A549 (cell line): Measurements from ENCODE around the gene SRGAP1.

ENCODE experiments used
- BHLHE40 ChIP-seq: IDR thresholded peaks from 2 replicates; pipeline ENCODE4 v1.6.1; 2012; ENCODE audit warnings: low read depth, low read length, inconsistent platforms
- CHD2 ChIP-seq: fragments of 150-350 bp; IDR thresholded peaks from 2 replicates; pipeline ENCODE4 v1.6.1; 2014; ENCODE audit warnings: low read length; ENCODE audit not compliant: partially characterized antibody
- EP300 ChIP-seq, 2 experiments: fragments of >200 bp; sonication (Bioruptor Twin); formaldehyde crosslinking; IDR thresholded peaks; 2 replicates in 1 of 2; 3 replicates in 1 of 2; pipeline ENCODE4 v1.6.1; 2016 to 2017
- ESRRA ChIP-seq: fragments of 150-350 bp; IDR thresholded peaks from 2 replicates; pipeline ENCODE4 v1.6.1; 2014; ENCODE audit warnings: mild to moderate bottlenecking, low read length, borderline replicate concordance
- HOXA7 ChIP-seq: fragments of 250-450 bp; sonication (Bioruptor Pico); IDR thresholded peaks from 2 replicates; pipeline ENCODE4 v1.5.0; 2020; ENCODE audit warnings: mild to moderate bottlenecking, moderate library complexity
- JUN ChIP-seq, 2 experiments: fragments of >200 bp; sonication (Bioruptor Twin); formaldehyde crosslinking; IDR thresholded peaks; 2 replicates in 1 of 2; 3 replicates in 1 of 2; pipeline ENCODE4 v1.6.1; 2016 to 2017
- MAFK ChIP-seq: fragments of 450-650 bp; IDR thresholded peaks from 2 replicates; pipeline ENCODE4 v1.6.1; 2014; ENCODE audit not compliant: partially characterized antibody
- POLR2A ChIP-seq: IDR thresholded peaks from 2 replicates; pipeline ENCODE4 v1.6.1; 2012; ENCODE audit warnings: mild to moderate bottlenecking, low read length
- RAD21 ChIP-seq, 2 experiments: fragments of >200 bp in 1 of 2; sonication (Bioruptor Twin) in 1 of 2; formaldehyde crosslinking in 1 of 2; IDR thresholded peaks in 1 of 2; conservative IDR thresholded peaks in 1 of 2; 2 replicates in 1 of 2; 3 replicates in 1 of 2; pipeline ENCODE4 v1.6.1; 2012 to 2018; ENCODE audit warnings: inconsistent platforms in 1 of 2
- REST ChIP-seq: fragments of 200-600 bp; sonication (generic); IDR thresholded peaks from 2 replicates; pipeline ENCODE4 v1.6.1; 2016; ENCODE audit warnings: antibody characterized with exemption, mild to moderate bottlenecking, moderate library complexity
- SMC3 ChIP-seq: fragments of >200 bp; sonication (Bioruptor Twin); formaldehyde crosslinking; IDR thresholded peaks from 3 replicates; pipeline ENCODE4 v1.6.1; 2018; ENCODE audit warnings: inconsistent platforms
- SREBF2 ChIP-seq: fragments of 450-650 bp; IDR thresholded peaks from 2 replicates; pipeline ENCODE4 v1.6.1; 2014; ENCODE audit warnings: mild to moderate bottlenecking, moderate library complexity
- TF ChIP-seq, protein P1 (sequence below): fragments of >200 bp; sonication (Bioruptor Twin); formaldehyde crosslinking; IDR thresholded peaks from 3 replicates; pipeline ENCODE4 v1.5.1; 2016

DNA sequence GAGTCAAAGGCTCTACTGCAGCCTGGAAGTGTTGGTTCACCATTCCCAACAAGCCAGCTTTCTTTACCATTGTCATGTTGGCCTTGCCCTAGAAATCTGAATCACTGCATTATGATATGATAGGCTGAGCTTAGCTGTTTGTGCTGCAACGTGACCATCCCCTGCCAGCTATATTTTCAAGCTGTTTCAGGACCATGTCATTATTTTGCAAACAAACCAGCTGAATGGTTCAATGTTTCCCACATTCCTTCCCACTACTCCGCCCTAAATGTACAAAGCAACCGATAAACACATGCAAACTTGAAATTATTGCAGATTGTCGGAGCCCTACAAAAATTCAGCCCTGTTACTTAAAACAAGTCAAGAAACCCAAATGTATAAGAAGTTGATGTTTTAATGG is 241.5 kb downstream of the SRGAP1 start:
- TF ChIP-seq, protein P1, sequence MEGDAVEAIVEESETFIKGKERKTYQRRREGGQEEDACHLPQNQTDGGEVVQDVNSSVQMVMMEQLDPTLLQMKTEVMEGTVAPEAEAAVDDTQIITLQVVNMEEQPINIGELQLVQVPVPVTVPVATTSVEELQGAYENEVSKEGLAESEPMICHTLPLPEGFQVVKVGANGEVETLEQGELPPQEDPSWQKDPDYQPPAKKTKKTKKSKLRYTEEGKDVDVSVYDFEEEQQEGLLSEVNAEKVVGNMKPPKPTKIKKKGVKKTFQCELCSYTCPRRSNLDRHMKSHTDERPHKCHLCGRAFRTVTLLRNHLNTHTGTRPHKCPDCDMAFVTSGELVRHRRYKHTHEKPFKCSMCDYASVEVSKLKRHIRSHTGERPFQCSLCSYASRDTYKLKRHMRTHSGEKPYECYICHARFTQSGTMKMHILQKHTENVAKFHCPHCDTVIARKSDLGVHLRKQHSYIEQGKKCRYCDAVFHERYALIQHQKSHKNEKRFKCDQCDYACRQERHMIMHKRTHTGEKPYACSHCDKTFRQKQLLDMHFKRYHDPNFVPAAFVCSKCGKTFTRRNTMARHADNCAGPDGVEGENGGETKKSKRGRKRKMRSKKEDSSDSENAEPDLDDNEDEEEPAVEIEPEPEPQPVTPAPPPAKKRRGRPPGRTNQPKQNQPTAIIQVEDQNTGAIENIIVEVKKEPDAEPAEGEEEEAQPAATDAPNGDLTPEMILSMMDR, result no peak
- TF ChIP-seq JUN (IDR thresholded peaks at IDR 0.05) (no peak), POLR2A (no peak), SMC3 (no peak), REST (no peak), RAD21 (conservative IDR thresholded peaks at IDR 0.05 in 1 of 2, IDR thresholded peaks at IDR 0.05 in 1 of 2) (no peak), ESRRA (no peak), SREBF2 (no peak), HOXA7 (CRISPR knock-in tag) (no peak), MAFK (no peak), BHLHE40 (no peak), CHD2 (no peak), EP300 (IDR thresholded peaks at IDR 0.05) (no peak)
